OCI-LY3 (cell line): Measurements from ENCODE around the gene ADARB2.

ENCODE experiments used
- H2AFZ ChIP-seq: fragments of 200-600, 300-600 bp; shearing (Covaris generic); 2 replicates; pipeline ENCODE4 v1.6.0; 2014; ENCODE audit warnings: antibody characterized with exemption, low read depth, low read length
- H3K27ac ChIP-seq: fragments of 200-600, 300-600 bp; sonication (generic); 2 replicates; pipeline ENCODE4 v1.5.1; 2014; ENCODE audit warnings: mild to moderate bottlenecking, low read length, moderate library complexity, mixed read lengths
- H3K27me3 ChIP-seq: fragments of 200-600, 300-600 bp; sonication (generic); 2 replicates; pipeline ENCODE4 v1.6.1; 2014; ENCODE audit warnings: low read depth, low read length, mixed read lengths
- H3K36me3 ChIP-seq: fragments of 200-600, 300-600 bp; sonication (generic); replicated peaks from 2 replicates; pipeline ENCODE3; 2014; ENCODE audit warnings: low read depth, low read length, mixed read lengths
- H3K4me1 ChIP-seq: fragments of 300-600, 200-600 bp; sonication (generic); 2 replicates; pipeline ENCODE4 v1.6.1; 2014; ENCODE audit warnings: low read length, mixed read lengths
- H3K4me2 ChIP-seq: fragments of 200-600, 300-600 bp; sonication (generic); 2 replicates; pipeline ENCODE4 v1.6.1; 2014; ENCODE audit warnings: low read length, mixed read lengths
- H3K4me3 ChIP-seq: fragments of 300-600, 200-600 bp; sonication (generic); 2 replicates; pipeline ENCODE4 v1.5.1; 2014; ENCODE audit warnings: antibody characterized with exemption, mild to moderate bottlenecking, low read length, moderate library complexity
- H3K79me2 ChIP-seq: fragments of 300-600, 200-600 bp; shearing (Covaris generic); 2 replicates; pipeline ENCODE4 v1.6.1; 2014; ENCODE audit warnings: mild to moderate bottlenecking, low read length, mixed read lengths
- H3K9ac ChIP-seq: fragments of 300-600, 200-600 bp; shearing (Covaris generic); 2 replicates; pipeline ENCODE4 v1.6.0; 2014; ENCODE audit warnings: mild to moderate bottlenecking, low read length, moderate library complexity
- H3K9me3 ChIP-seq: fragments of 200-600, 300-600 bp; shearing (Covaris generic); 2 replicates; pipeline ENCODE4 v1.6.1; 2014; ENCODE audit warnings: low read length, mixed read lengths; ENCODE audit not compliant: insufficient read depth
- H4K20me1 ChIP-seq: fragments of 200-600, 300-600 bp; sonication (generic); 2 replicates; pipeline ENCODE4 v1.6.1; 2016; ENCODE audit warnings: low read length, mixed read lengths; ENCODE audit not compliant: insufficient read depth
- EZH2phosphoT487 ChIP-seq: fragments of 200-600 bp; shearing (Covaris generic); IDR thresholded peaks from 2 replicates; pipeline ENCODE4 v1.6.1; 2018; ENCODE audit warnings: antibody characterized with exemption, mixed run types, low read depth
- TF ChIP-seq, protein P1 (sequence below): fragments of 200-600, 300-600 bp; sonication (generic); IDR thresholded peaks from 2 replicates; pipeline ENCODE4 v1.5.1; 2014; ENCODE audit warnings: antibody characterized with exemption, low read length, low read depth

ADARB2 gene

GRCh38 chr10:1706711-1707110, 30.6 kb downstream of the ADARB2 start:
- Histone ChIP-seq H3K4me2 (no peak overlapping the region), H3K9me3 (no peaks in the 10 kb centered on the region), H3K36me3 (no peaks in the 10 kb centered on the region), H2AFZ (no peak overlapping the region), H3K79me2 (no peaks in the 10 kb centered on the region), H3K9ac (no peak overlapping the region), H3K4me3 (no peak overlapping the region), H3K27ac (no peak overlapping the region), H3K27me3 (no peaks in the 10 kb centered on the region), H3K4me1 (no peaks in the 10 kb centered on the region), H4K20me1 (no peaks in the 10 kb centered on the region)
- no peak for TF ChIP-seq EZH2phosphoT487
- TF ChIP-seq, protein P1, sequence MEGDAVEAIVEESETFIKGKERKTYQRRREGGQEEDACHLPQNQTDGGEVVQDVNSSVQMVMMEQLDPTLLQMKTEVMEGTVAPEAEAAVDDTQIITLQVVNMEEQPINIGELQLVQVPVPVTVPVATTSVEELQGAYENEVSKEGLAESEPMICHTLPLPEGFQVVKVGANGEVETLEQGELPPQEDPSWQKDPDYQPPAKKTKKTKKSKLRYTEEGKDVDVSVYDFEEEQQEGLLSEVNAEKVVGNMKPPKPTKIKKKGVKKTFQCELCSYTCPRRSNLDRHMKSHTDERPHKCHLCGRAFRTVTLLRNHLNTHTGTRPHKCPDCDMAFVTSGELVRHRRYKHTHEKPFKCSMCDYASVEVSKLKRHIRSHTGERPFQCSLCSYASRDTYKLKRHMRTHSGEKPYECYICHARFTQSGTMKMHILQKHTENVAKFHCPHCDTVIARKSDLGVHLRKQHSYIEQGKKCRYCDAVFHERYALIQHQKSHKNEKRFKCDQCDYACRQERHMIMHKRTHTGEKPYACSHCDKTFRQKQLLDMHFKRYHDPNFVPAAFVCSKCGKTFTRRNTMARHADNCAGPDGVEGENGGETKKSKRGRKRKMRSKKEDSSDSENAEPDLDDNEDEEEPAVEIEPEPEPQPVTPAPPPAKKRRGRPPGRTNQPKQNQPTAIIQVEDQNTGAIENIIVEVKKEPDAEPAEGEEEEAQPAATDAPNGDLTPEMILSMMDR, result no peak

- Histone ChIP-seq H2AFZ (no peak overlapping the region), H3K27ac (no peak overlapping the region), H3K4me1 (no peaks in the 10 kb centered on the region), H3K9me3 (no peaks in the 10 kb centered on the region), H3K36me3 (no peaks in the 10 kb centered on the region), H3K27me3 (no peaks in the 10 kb centered on the region), H4K20me1 (no peaks in the 10 kb centered on the region), H3K9ac (no peak overlapping the region), H3K4me3 (no peak overlapping the region), H3K4me2 (no peak overlapping the region), H3K79me2 (no peaks in the 10 kb centered on the region)
- TF ChIP-seq, protein P1, result no peak
- TF ChIP-seq EZH2phosphoT487, result no peak
Measured at GRCh38 chr10:1706256-1706655, 31.1 kb downstream of the ADARB2 start.

DNA sequence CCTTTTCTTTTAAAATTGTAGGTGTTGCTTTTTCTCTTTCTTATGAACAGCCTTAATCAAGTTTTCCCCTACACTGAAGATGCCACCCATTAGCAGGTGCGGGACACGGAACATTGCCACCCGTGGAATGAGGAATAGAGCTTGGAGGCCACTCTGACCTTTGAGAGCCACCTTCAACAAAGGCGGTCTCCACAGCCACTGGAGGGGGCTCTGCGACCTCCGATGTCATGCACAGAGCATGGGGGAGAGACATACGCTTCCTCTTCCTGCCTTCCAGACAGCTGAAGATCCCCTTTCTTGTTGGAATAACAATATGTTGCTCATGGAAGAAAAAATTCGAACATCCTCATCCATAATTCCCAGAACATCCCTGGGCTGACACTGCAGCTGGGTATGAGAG, 39.1 kb downstream of the ADARB2 start:
- Histone ChIP-seq H3K27me3 (no peaks in the 10 kb centered on the region), H3K9ac (no peak overlapping the region), H3K4me1 (no peaks in the 10 kb centered on the region), H3K27ac (no peak overlapping the region), H3K9me3 (no peaks in the 10 kb centered on the region), H4K20me1 (no peaks in the 10 kb centered on the region), H3K79me2 (no peaks in the 10 kb centered on the region), H3K4me3 (no peak overlapping the region), H3K36me3 (no peaks in the 10 kb centered on the region), H3K4me2 (no peak overlapping the region), H2AFZ (no peak overlapping the region)
- no peak for TF ChIP-seq EZH2phosphoT487
- TF ChIP-seq, protein P1, result no peak

- no peaks in the 10 kb centered on the region for H4K20me1 ChIP-seq
- H3K27me3 ChIP-seq, result no peaks in the 10 kb centered on the region
- H3K4me2 ChIP-seq, result no peak overlapping the region
- H3K4me3 ChIP-seq, result no peak overlapping the region
- H3K9me3 ChIP-seq, result no peaks in the 10 kb centered on the region
- H2AFZ ChIP-seq, result no peak overlapping the region
- H3K36me3 ChIP-seq, result no peaks in the 10 kb centered on the region
- H3K79me2 ChIP-seq, result no peaks in the 10 kb centered on the region
- TF ChIP-seq, protein P1, result no peak
- TF ChIP-seq EZH2phosphoT487, result no peak
- H3K27ac ChIP-seq, result no peak overlapping the region
- H3K4me1 ChIP-seq, result no peaks in the 10 kb centered on the region
- no peak overlapping the region for H3K9ac ChIP-seq
Measured at GRCh38 chr10:1696106-1696505, 41.2 kb downstream of the ADARB2 start.
